MM.1S (cell line): ENCODE measurements around the gene TMEM117.
"Not testable (repeated sequence)": the region's sequence is repeated elsewhere in the genome, so short reads cannot be mapped to it uniquely, and the experiment has no call there.

Source experiments
- DNase-seq: peaks from one replicate; pipeline ENCODE4 v3.0.0-alpha.2; 2015
- H2AFZ ChIP-seq: fragments of 300-600 bp; sonication (generic); 2 replicates; pipeline ENCODE4 v1.6.0; 2016; ENCODE audit warnings: antibody characterized with exemption, low read length
- H3F3A ChIP-seq: fragments of 300-600 bp; sonication (generic); 2 replicates; pipeline ENCODE4 v1.6.1; 2016; ENCODE audit warnings: mild to moderate bottlenecking, antibody characterized with exemption, low read length, moderate library complexity, mixed read lengths; ENCODE audit not compliant: insufficient read depth
- H3K27ac ChIP-seq: fragments of 300-600 bp; sonication (generic); 2 replicates; pipeline ENCODE4 v1.5.1; 2016; ENCODE audit warnings: mild to moderate bottlenecking, low read length
- H3K27me3 ChIP-seq: fragments of 300-600 bp; sonication (generic); replicated peaks from 2 replicates; pipeline ENCODE4 v1.6.0; 2016; ENCODE audit warnings: low read length; ENCODE audit not compliant: insufficient read depth
- H3K36me3 ChIP-seq: fragments of 300-600 bp; sonication (generic); replicated peaks from 2 replicates; pipeline ENCODE4 v1.6.1; 2016; ENCODE audit warnings: mild to moderate bottlenecking, low read length, mixed read lengths; ENCODE audit not compliant: insufficient read depth
- H3K4me1 ChIP-seq: fragments of 300-600 bp; sonication (generic); 2 replicates; pipeline ENCODE4 v1.6.1; 2016; ENCODE audit warnings: low read length, mixed read lengths
- H3K4me2 ChIP-seq: fragments of 300-600 bp; sonication (generic); 2 replicates; pipeline ENCODE4 v1.6.0; 2016; ENCODE audit warnings: low read depth, low read length
- H3K4me3 ChIP-seq: fragments of 300-600 bp; sonication (generic); 2 replicates; pipeline ENCODE4 v1.5.1; 2016; ENCODE audit warnings: low read length, mixed read lengths
- H3K79me2 ChIP-seq: fragments of 300-600 bp; sonication (generic); 2 replicates; pipeline ENCODE4 v1.6.1; 2016; ENCODE audit warnings: mixed run types, low read length, mixed read lengths
- H3K9ac ChIP-seq: fragments of 300-600 bp; sonication (generic); 2 replicates; pipeline ENCODE4 v1.6.1; 2016; ENCODE audit warnings: low read length, mixed read lengths
- H3K9me2 ChIP-seq: fragments of 300-600 bp; sonication (generic); replicated peaks from 2 replicates; pipeline ENCODE4 v1.6.1; 2016; ENCODE audit warnings: mild to moderate bottlenecking, low read length, mixed read lengths; ENCODE audit not compliant: insufficient read depth
- H3K9me3 ChIP-seq: fragments of 300-600 bp; sonication (generic); replicated peaks from 2 replicates; pipeline ENCODE4 v1.6.1; 2016; ENCODE audit warnings: mild to moderate bottlenecking, low read length, mixed read lengths; ENCODE audit not compliant: insufficient read depth
- H4K20me1 ChIP-seq: fragments of 300-600 bp; sonication (generic); 2 replicates; pipeline ENCODE4 v1.6.1; 2016; ENCODE audit warnings: mild to moderate bottlenecking, low read length, moderate library complexity, mixed read lengths; ENCODE audit not compliant: insufficient read depth
- EZH2 ChIP-seq: fragments of 300-600 bp; sonication (generic); optimal IDR thresholded peaks from 2 replicates; pipeline ENCODE3; 2017; ENCODE audit warnings: low read depth, mild to moderate bottlenecking, antibody characterized with exemption, low read length, mixed read lengths
- EZH2phosphoT487 ChIP-seq: fragments of 300-600 bp; sonication (generic); IDR thresholded peaks from 2 replicates; pipeline ENCODE4 v1.6.1; 2018; ENCODE audit warnings: antibody characterized with exemption, low read length
- TF ChIP-seq, protein P1 (sequence below): fragments of 300-600 bp; sonication (generic); IDR thresholded peaks from 2 replicates; pipeline ENCODE4 v1.5.1; 2016; ENCODE audit warnings: antibody characterized with exemption, low read length, mixed read lengths

TMEM117 gene

DNA sequence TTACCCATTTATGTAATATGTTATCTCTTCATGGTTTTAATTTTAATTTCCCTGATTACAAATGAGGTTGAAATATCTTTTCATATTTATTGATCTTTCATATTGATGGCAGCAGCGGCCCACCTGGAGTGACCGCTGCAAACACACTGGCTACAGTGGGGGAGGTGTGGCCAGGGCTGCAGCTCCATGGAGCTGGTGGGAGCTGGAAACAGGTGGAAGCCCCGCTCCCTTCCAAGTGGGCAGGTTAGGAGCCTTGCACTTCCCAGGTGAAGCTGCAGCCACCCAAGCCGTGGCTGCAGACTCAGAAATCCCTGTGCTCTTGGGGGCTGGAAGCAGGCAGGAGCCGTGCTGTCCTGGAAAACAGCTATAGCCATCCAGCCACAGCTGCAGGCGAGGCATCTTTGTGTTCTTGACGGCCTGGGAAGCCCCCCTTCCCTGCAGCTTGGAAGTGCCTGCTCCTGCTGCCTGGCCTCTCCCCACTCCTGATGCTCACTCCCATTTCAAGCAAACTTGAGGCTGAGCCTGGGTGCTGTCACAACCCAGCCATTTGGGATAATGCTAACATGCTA is 201.1 kb downstream of the TMEM117 start:
- no peak for TF ChIP-seq EZH2
- TF ChIP-seq EZH2phosphoT487: no peak
- TF ChIP-seq, protein P1, sequence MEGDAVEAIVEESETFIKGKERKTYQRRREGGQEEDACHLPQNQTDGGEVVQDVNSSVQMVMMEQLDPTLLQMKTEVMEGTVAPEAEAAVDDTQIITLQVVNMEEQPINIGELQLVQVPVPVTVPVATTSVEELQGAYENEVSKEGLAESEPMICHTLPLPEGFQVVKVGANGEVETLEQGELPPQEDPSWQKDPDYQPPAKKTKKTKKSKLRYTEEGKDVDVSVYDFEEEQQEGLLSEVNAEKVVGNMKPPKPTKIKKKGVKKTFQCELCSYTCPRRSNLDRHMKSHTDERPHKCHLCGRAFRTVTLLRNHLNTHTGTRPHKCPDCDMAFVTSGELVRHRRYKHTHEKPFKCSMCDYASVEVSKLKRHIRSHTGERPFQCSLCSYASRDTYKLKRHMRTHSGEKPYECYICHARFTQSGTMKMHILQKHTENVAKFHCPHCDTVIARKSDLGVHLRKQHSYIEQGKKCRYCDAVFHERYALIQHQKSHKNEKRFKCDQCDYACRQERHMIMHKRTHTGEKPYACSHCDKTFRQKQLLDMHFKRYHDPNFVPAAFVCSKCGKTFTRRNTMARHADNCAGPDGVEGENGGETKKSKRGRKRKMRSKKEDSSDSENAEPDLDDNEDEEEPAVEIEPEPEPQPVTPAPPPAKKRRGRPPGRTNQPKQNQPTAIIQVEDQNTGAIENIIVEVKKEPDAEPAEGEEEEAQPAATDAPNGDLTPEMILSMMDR: no peak
- no peaks in the 10 kb centered on the region for H3K9me3 ChIP-seq
- H3K27ac ChIP-seq: no peak overlapping the region
- H3K36me3 ChIP-seq: no peaks in the 10 kb centered on the region
- no peak overlapping the region for H3K4me2 ChIP-seq
- H2AFZ ChIP-seq: no peak overlapping the region
- H3K9ac ChIP-seq: no peak overlapping the region
- no peaks in the 10 kb centered on the region for H3K27me3 ChIP-seq
- no peaks in the 10 kb centered on the region for H3F3A ChIP-seq
- H3K9me2 ChIP-seq: no peaks in the 10 kb centered on the region
- no peak for DNase-seq
- no peaks in the 10 kb centered on the region for H3K79me2 ChIP-seq
- H3K4me3 ChIP-seq: no peak overlapping the region
- no peaks in the 10 kb centered on the region for H3K4me1 ChIP-seq
- no peaks in the 10 kb centered on the region for H4K20me1 ChIP-seq

DNA sequence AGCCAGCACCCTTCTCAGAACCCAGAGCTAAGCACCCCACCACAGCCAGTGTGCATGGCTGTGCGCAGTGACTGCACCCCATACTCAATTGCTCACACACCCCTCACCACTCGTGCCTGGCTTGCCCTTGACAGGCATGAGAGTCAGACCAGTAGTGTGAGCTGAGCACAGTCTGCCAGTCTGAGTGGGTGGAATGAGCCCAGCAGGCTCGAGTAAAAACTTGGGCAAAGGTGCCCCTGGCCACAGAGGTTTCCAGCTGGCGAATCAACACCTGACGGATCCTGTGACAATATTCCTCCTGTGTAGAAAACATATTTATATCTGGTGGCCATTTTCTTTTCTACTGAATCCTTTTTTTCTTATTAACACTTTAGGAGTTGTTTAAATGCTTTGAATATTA is 202.5 kb downstream of the TMEM117 start:
- no peaks in the 10 kb centered on the region for H4K20me1 ChIP-seq
- no peak overlapping the region for H2AFZ ChIP-seq
- H3K4me2 ChIP-seq: no peak overlapping the region
- H3F3A ChIP-seq: no peaks in the 10 kb centered on the region
- H3K79me2 ChIP-seq: no peaks in the 10 kb centered on the region
- H3K4me1 ChIP-seq: no peaks in the 10 kb centered on the region
- no peak for TF ChIP-seq EZH2
- TF ChIP-seq, protein P1: no peak
- no peak for TF ChIP-seq EZH2phosphoT487
- H3K4me3 ChIP-seq: no peak overlapping the region
- no peak overlapping the region for H3K27ac ChIP-seq
- no peak overlapping the region for H3K9ac ChIP-seq
- no peaks in the 10 kb centered on the region for H3K36me3 ChIP-seq
- H3K27me3 ChIP-seq: no peaks in the 10 kb centered on the region
- no peak for DNase-seq
- H3K9me3 ChIP-seq: no peaks in the 10 kb centered on the region
- H3K9me2 ChIP-seq: no peaks in the 10 kb centered on the region

DNA sequence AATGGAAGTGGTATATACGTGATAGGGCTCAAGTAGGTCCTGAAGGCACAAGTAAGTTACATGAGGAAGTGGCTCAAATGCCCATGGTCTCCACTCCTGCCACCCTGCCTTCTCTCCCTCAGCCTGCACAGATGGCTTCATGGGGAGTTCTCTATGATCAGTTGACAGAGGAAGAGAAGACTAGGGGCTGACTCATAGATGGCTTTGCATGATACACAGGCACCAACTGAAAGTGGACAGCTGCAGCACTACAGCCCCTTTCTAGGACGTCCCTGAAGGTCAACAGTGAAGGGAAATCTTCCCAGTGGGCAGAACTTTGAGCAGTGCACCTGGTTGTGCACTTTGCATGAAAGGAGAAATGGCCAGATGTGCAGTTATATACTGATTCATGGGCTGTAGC is 208.6 kb downstream of the TMEM117 start:
- H3K4me3 ChIP-seq, H3K4me2 ChIP-seq, H3K36me3 ChIP-seq, H4K20me1 ChIP-seq, H3K79me2 ChIP-seq, H2AFZ ChIP-seq, H3F3A ChIP-seq, H3K27me3 ChIP-seq, H3K27ac ChIP-seq, H3K9me2 ChIP-seq, H3K9me3 ChIP-seq, DNase-seq, H3K4me1 ChIP-seq, H3K9ac ChIP-seq: not testable (repeated sequence)

DNA sequence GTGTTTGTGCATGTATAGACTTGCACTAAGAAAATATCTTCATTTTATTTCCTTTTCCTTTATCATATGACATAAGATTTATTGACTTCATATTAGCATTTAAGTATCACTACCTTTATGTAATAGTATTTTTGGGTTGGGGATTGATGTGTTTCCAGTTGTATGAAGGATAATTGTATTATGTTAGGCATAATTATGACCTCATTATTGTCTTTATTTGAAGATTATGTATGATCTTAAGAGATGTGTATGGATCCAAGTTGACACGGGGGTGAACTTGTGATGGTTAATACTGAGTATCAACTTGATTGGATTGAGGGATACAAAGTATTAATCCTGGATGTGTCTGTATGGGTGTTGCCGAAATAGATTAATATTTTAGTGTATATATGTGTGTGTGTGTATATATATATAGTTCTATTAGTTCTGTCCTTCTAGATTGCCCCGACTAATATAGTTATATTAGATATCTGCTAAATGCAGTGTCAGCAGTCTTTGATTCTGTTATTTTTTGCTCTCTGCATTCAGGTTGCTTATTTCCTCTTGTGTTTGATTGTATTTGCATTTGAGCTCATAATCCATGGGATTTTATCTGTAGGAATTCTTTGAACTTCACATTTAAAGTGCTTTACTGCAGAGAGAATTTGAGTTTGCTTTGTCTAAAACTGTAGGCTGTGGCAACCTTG is 211.0 kb downstream of the TMEM117 start:
- Histone ChIP-seq H3K27ac (no peak overlapping the region), H3K4me3 (no peak overlapping the region), H3K36me3 (no peaks in the 10 kb centered on the region), H3F3A (no peaks in the 10 kb centered on the region), H3K9ac (no peak overlapping the region), H3K4me2 (no peak overlapping the region), H2AFZ (no peak overlapping the region), H3K9me3 (no peaks in the 10 kb centered on the region), H3K27me3 (no peaks in the 10 kb centered on the region), H3K79me2 (no peaks in the 10 kb centered on the region), H3K4me1 (no peaks in the 10 kb centered on the region), H4K20me1 (no peaks in the 10 kb centered on the region), H3K9me2 (no peaks in the 10 kb centered on the region)
- DNase-seq: no peak
- no peak for TF ChIP-seq EZH2phosphoT487
- no peak for TF ChIP-seq EZH2
- TF ChIP-seq, protein P1: no peak
